Measurements from ENCODE around the gene MCMBP. TPM values are rescaled to one million over a fixed set of nuclear protein-coding genes. Genes with fewer than 3 reads are reported as not detected.

MCMBP gene
- polyA plus RNA-seq, 1 donor (not counting 4 experiments of a cell fraction or from before 2014, with no cell fraction given), result 74.4 TPM

DNA sequence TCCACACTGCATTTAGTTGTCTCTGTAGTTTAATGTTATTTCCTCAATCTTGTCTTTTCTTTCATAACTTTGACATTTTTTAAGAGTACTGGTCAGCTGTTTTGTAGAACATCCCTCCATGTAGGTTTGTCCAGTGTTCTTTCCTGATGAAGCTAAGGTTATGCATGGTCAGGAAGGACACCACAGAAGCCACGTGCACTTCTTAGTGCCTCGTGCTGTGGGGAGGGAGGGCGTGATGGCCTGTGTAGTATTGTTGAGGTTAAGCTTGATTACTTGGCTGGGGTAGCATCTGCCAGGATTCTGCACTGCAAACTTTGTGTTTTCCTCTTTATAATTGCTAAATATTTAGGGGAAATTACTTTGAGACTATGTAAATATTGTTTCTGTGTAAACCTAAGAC is 48.3 kb downstream of the MCMBP start:
- no peaks in the 10 kb centered on the region for H3K4me1 ChIP-seq (ENCODE audit: control insufficient read depth, extremely low read depth, insufficient read depth, low read length)
- no peaks in the 10 kb centered on the region for H3K9me3 ChIP-seq (ENCODE audit: control insufficient read depth, low read depth, low read length)
- dilution Hi-C loops (cut with MboI; ENCODE audit: extremely low pct_ligation_motif_present, low sequenced_read_pairs), result no loop called here
- H3K4me2 ChIP-seq (ENCODE audit: control insufficient read depth, extremely low read depth, insufficient read depth, low read depth, low read length), result no peak overlapping the region
- H3K9me1 ChIP-seq (ENCODE audit: control insufficient read depth, extremely low read depth, insufficient read depth, low read length), result no peaks in the 10 kb centered on the region
- H4K20me1 ChIP-seq (ENCODE audit: control insufficient read depth, extremely low read depth, insufficient read depth, low read length), result no peaks in the 10 kb centered on the region
- no peak overlapping the region for H3K4me3 ChIP-seq (ENCODE audit: control insufficient read depth in 2 of 3, extremely low read depth in 1 of 3, insufficient read depth in 2 of 3, low read depth in 1 of 3, low read length in 3 of 3)
- no peak overlapping the region for H3K27ac ChIP-seq (ENCODE audit: control insufficient read depth, insufficient read depth, low read length)
- no peak overlapping the region for H2AFZ ChIP-seq (ENCODE audit: control insufficient read depth, low read length)
- no peaks in the 10 kb centered on the region for H3K79me2 ChIP-seq (ENCODE audit: control insufficient read depth, insufficient read depth, low read length)
- peaks cover 7 to 13% of the 10 kb centered on the region in 2 experiments for H3K36me3 ChIP-seq (ENCODE audit: control insufficient read depth in 2 of 2, extremely low read depth in 1 of 2, insufficient read depth in 2 of 2, low read length in 2 of 2)
- DNase-seq (ENCODE audit: low read depth, low spot score) (no peak), FAIRE-seq (no peak)
- no peaks in the 10 kb centered on the region for H3K27me3 ChIP-seq (ENCODE audit: control insufficient read depth, extremely low read depth, insufficient read depth, low read length)
- no peak overlapping the region for H3K9ac ChIP-seq (ENCODE audit: control insufficient read depth, extremely low read depth, insufficient read depth, low read length)
- TF ChIP-seq, protein P1, sequence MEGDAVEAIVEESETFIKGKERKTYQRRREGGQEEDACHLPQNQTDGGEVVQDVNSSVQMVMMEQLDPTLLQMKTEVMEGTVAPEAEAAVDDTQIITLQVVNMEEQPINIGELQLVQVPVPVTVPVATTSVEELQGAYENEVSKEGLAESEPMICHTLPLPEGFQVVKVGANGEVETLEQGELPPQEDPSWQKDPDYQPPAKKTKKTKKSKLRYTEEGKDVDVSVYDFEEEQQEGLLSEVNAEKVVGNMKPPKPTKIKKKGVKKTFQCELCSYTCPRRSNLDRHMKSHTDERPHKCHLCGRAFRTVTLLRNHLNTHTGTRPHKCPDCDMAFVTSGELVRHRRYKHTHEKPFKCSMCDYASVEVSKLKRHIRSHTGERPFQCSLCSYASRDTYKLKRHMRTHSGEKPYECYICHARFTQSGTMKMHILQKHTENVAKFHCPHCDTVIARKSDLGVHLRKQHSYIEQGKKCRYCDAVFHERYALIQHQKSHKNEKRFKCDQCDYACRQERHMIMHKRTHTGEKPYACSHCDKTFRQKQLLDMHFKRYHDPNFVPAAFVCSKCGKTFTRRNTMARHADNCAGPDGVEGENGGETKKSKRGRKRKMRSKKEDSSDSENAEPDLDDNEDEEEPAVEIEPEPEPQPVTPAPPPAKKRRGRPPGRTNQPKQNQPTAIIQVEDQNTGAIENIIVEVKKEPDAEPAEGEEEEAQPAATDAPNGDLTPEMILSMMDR (optimal IDR thresholded peaks at IDR 0.05 in 1 of 3, IDR thresholded peaks at IDR 0.05 in 1 of 3, conservative IDR thresholded peaks at IDR 0.05 in 1 of 3; ENCODE audit: extremely low read depth in 1 of 3, insufficient read depth in 2 of 3, low read length in 3 of 3), result no peak
- TF ChIP-seq EZH2 (IDR thresholded peaks at IDR 0.05; ENCODE audit: low read length), result no peak

DNA sequence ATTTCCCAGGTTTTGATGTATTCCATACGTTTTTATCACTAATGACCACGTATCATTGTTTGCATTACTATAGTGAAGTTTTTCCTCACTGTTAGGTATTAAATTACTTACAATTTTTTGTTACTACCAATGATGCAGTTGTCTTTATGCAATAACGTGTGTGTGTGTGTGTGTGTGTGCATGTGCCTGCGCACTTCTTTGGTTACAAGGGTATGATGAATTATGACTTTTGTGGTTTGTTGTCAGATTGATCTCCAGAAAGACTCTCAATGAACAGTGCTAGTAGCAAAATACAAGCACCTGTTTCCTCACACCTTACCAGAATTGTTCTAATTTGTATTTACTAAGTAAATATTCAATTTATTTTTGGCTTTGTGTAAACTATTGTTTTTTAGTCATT is 51.5 kb downstream of the MCMBP start:
- H3K27ac ChIP-seq (ENCODE audit: control insufficient read depth, insufficient read depth, low read length), result no peak overlapping the region
- H3K4me3 ChIP-seq (ENCODE audit: control insufficient read depth in 2 of 3, extremely low read depth in 1 of 3, insufficient read depth in 2 of 3, low read depth in 1 of 3, low read length in 3 of 3), result no peak overlapping the region
- no peaks in the 10 kb centered on the region for H3K9me3 ChIP-seq (ENCODE audit: control insufficient read depth, low read depth, low read length)
- H3K9ac ChIP-seq (ENCODE audit: control insufficient read depth, extremely low read depth, insufficient read depth, low read length), result no peak overlapping the region
- H3K4me1 ChIP-seq (ENCODE audit: control insufficient read depth, extremely low read depth, insufficient read depth, low read length), result peaks cover 3% of the 10 kb centered on the region
- TF ChIP-seq, protein P1 (optimal IDR thresholded peaks at IDR 0.05 in 1 of 3, IDR thresholded peaks at IDR 0.05 in 1 of 3, conservative IDR thresholded peaks at IDR 0.05 in 1 of 3; ENCODE audit: extremely low read depth in 1 of 3, insufficient read depth in 2 of 3, low read length in 3 of 3), result no peak
- TF ChIP-seq EZH2 (IDR thresholded peaks at IDR 0.05; ENCODE audit: low read length), result no peak
- FAIRE-seq, result no peak
- no peaks in the 10 kb centered on the region for H3K79me2 ChIP-seq (ENCODE audit: control insufficient read depth, insufficient read depth, low read length)
- dilution Hi-C loops (cut with MboI; ENCODE audit: extremely low pct_ligation_motif_present, low sequenced_read_pairs), result no loop called here
- H3K4me2 ChIP-seq (ENCODE audit: control insufficient read depth, extremely low read depth, insufficient read depth, low read depth, low read length), result no peak overlapping the region
- no peak for DNase-seq (ENCODE audit: low read depth, low spot score)
- peaks cover 3 to 9% of the 10 kb centered on the region in 2 experiments for H3K36me3 ChIP-seq (ENCODE audit: control insufficient read depth in 2 of 2, extremely low read depth in 1 of 2, insufficient read depth in 2 of 2, low read length in 2 of 2)
- H2AFZ ChIP-seq (ENCODE audit: control insufficient read depth, low read length), result no peak overlapping the region
- no peaks in the 10 kb centered on the region for H4K20me1 ChIP-seq (ENCODE audit: control insufficient read depth, extremely low read depth, insufficient read depth, low read length)
- no peaks in the 10 kb centered on the region for H3K9me1 ChIP-seq (ENCODE audit: control insufficient read depth, extremely low read depth, insufficient read depth, low read length)
- no peaks in the 10 kb centered on the region for H3K27me3 ChIP-seq (ENCODE audit: control insufficient read depth, extremely low read depth, insufficient read depth, low read length)
